Adipose tissue (tissue), 3 donors: Measurements from ENCODE around the gene BCAR3. TPM values are rescaled to one million over a fixed set of nuclear protein-coding genes. Genes with fewer than 3 reads are reported as not detected.
"Not testable (repeated sequence)": the region's sequence is repeated elsewhere in the genome, so short reads cannot be mapped to it uniquely, and the experiment has no call there.

Experiments used
- H3K27ac ChIP-seq: one replicate; pipeline ENCODE4 v1.5.1; 2013; ENCODE audit warnings: low read depth, low read length
- WGBS, 3 donors: extraction: QIAGEN DNeasy Blood & Tissue Kit; methylation state at CpG; one replicate each; pipeline ENCODE4 v1.1.7; 2013; 5-methylcytosine and 5-hydroxymethylcytosine counted together
- polyA plus RNA-seq, 3 donors: library from polyadenylated mRNA; stranded (reverse); fragments of 200-250 nt; gene quantifications; one replicate each; pipeline ENCODE4 v1.2.3, GENCODE V29; 2013
- donor health status: healthy with polysubstance abuse.
- donor health status: Bipolar disorder and iron deficiency.
- donor health status: healthy.

The BCAR3 gene
- polyA plus RNA-seq, 3 donors, result 5.3 to 28.9 (median 14.8) TPM

DNA sequence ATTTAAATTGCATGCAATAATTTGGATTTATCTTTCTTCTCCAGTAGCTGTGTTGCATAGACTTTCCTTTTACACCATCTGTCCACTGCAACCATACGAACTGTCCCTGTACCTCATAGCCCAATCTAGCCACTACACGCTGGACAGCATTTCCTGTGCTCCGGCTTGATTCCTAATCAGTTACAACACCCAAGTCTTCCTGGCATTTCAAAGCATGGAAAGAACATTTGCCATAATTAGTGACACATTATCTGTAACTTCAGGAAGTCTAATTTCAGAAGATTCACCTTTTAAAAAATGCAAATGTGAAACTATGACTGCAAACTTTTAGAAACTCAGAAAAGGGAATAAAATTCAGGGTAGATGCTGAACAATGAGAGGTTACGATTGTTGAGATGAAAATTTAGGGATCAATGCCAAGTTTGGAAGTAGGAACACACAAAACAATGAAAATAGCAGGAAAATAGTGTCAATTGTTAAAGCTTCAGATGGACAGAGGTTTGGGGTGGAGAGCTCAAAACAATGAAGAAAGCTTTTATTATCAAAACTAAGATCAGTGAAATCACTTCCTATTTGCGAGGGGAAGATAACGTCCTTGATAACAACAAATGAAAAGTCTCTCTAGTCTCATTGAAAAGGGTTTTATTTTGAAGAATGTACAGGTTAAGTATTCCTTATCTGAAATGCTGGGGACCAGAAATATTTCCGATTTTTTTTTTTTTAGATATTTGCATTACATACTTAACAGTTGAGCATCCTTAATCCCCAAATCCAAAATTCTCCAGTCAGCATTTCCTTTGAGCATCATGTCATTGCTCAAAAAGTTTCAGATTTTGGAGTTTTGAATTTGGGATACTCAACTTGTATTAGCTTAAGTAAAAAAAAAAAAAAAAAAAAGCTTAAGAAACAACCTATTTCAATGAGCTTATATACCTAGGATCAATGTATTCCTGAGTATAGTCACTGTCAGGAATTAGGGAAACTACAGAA is 126.5 kb downstream of the BCAR3 start:
- no peak overlapping the region for H3K27ac ChIP-seq
- 37 to 42% (median 41%) methylated on average over 7 of the region's 7 CpGs for WGBS, 3 donors

DNA sequence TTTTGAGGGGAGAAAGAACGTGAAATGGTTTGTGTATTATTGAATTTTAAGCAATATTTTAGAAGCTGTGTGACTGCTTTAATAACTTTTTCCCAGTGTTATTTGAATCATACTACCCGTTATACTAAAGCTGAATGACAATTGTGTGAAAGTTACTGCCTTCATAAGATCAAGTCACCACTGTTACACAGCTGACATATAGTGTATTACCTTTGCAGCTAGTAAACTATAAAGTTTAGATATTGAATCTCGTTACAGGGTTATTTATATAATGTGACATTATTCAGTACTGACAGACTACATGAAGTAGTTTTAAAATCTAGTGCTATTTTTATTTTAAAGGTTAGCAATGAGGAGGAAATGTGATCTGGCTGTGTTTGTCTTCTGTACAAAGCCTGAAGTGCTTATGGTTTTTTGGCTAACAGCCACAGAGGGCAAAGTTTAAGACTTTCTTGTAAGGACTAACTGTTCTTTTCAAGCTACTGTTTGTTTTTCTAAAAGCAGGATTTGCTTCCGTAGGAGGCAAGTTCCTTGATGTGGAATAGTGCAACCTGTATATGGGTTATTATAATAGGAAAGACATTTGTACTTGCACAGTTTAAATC is 127.6 kb downstream of the BCAR3 start:
- 35 to 47% (median 38%) methylated on average over 4 of the region's 4 CpGs for WGBS, 3 donors
- not testable (repeated sequence) for H3K27ac ChIP-seq

DNA sequence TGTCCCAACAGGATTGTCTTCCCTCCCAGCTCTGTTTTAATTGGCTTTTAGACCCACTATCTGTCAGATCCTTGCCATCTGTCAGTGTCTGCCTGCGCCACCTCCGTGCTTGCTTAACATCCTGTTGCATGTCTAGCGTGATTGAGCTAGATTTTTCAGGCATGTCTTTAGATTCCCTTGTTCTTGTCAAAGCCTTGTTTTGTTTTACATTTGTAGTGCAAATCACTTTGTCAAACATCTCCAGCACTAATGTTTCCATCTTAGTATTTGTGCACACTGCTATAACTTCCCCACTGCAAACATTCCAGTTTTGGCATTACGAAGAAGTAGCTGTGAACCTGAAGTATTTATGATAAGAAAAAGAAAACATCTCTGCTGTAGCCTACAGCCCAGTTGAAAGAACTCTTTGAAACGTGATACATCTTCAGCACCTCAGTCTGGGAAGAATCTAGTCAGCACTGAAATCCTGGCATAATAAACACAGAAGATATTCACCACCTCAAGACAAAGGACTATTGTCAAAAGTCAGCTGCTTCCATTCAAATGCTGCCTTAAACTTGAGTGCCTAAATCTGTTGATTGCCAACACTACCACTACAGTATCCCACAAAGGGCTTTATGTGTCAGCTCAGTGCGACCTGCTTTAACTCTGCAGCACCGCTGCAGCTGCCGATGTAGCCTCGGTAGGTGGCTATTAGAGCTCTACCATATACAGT is 128.7 kb downstream of the BCAR3 start:
- WGBS, 3 donors, result 34 to 57% (median 55%) methylated on average over 9 of the region's 9 CpGs
- H3K27ac ChIP-seq, result no peak overlapping the region

DNA sequence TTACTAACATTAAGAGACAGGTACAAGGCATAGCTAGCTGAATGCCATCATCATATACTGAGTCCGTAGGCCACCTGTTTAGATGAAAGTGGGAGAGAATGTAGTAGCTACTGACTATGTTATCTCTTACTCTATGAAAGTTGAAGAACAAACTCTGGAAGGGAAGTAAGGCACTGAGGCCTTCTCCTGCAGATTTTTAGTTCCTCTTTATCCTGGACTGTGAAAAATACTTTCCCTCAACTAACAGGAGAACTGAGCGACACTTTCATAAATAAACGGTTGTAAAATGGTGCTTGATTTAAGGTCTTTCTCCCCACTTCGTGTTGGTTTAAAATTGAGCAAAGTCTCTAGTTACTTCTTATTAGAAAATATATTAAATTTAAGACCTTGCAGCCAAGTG is 131.8 kb downstream of the BCAR3 start:
- H3K27ac ChIP-seq, result no peak overlapping the region
- 63 to 90% (median 78%) methylated on average over 4 of the region's 4 CpGs for WGBS, 3 donors

DNA sequence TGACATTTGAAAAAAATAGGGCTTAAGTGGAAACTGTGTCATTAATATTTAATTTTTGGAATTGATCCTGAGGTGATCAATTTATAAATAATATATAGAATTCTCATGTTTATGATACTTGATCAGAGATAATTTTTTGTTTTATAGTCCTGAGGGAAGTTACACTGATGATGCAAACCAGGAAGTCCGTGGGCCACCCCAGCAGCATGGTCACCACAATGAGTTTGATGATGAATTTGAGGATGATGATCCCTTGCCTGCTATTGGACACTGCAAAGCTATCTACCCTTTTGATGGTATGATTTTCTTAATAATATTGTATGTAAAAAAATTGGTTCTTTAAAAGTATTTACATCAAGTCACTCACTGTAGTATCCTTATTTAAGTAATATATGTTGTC is 132.5 kb downstream of the BCAR3 start:
- no peak overlapping the region for H3K27ac ChIP-seq
- 65 to 90% (median 72%) methylated on average over 1 of the region's 1 CpG for WGBS, 3 donors

DNA sequence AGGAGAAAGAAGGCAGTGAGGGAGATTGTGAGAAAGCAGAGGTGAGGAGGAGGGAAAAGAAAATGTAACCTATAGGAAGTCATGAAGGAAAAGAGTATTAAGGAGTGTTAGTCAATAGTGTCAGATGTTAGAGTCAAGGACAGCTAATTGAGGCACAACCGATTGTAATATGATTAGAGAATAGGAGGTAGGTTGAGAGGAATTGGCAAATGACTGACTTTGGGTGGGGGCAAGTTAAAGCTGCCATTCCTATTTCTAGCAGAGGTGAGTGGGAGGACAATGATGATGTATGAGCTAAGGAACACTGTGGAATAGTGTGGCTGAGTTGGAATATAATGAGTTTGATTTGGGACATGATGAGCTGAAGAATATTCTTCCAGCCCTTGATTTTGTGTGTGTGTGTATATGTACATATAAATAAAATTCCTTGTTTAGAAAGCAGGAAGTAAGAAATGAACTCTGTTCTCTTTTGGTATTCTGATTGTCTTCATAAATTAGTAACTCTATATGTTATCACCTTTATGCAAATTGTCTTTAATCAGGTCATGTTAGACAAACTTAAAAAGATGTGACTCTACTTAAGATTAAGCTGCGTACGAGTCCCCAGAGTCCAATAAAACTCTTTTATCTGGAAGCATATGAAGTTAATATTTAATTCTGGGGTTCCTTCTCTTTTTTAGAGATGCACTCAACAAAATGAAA is 135.3 kb downstream of the BCAR3 start:
- 64 to 96% (median 95%) methylated on average over 3 of the region's 3 CpGs for WGBS, 3 donors
- H3K27ac ChIP-seq, result no peak overlapping the region

DNA sequence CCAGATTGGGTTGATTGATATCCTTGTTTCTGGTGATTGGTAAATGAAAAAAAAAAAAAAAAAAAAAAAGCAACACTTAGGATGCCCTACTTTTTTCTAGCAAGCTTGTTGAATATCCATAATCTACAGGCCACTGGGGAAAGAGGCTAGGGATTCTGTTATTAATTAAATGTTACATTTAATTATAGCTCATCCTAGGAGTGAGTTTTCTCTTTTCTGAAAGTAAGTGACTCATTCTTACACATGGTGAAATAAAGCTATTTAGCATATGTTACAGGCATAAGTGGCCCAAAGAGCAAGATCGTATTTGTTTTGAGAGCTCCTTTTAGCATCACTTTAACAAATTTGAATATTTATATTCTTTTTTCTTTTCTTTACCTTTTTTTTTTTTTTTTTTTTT is 139.2 kb downstream of the BCAR3 start:
- 94 to 100% (median 95%) methylated on average over 1 of the region's 1 CpG for WGBS, 3 donors
- H3K27ac ChIP-seq, result no peak overlapping the region

DNA sequence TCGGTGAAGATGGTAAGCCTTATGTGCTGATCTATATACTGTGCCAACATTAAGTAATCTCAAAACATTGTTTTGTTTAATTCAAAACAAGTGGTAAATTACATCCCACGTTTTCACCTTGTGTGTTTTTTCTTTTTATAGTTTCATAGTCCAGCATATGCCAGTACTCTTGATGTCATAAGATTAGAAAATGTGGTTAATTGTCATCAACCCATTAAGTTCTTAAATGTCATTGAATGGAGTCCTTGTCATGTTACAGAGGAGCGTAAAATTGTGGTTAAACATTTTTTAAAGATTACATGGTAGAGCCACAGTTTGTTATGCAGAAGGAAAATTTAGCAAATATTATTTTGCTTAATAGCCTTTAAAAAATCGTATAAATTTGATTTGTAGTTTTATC is 140.6 kb downstream of the BCAR3 start:
- WGBS, 3 donors, result 85 to 88% (median 86%) methylated on average over 4 of the region's 4 CpGs
- H3K27ac ChIP-seq, result no peak overlapping the region

DNA sequence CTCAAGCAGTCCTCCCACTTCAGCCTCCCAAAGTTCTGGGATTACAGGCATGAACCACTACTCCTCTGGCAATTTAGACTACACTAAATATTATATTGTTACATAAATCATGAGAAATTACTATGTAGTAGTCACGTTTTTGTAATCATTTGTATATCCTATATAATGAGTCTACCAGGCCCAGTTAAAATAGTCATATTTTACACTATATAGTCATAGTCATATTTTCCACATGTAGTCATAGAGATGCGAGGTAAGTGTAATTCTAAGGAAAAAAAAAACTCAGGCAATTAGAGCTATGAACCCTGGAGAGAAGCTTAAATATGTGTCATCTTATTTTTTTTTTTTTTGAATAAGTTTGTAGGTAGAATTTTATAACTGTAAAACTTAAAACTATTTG is 143.7 kb downstream of the BCAR3 start:
- 69 to 79% (median 76%) methylated on average over 2 of the region's 2 CpGs for WGBS, 3 donors
- H3K27ac ChIP-seq, result no peak overlapping the region

DNA sequence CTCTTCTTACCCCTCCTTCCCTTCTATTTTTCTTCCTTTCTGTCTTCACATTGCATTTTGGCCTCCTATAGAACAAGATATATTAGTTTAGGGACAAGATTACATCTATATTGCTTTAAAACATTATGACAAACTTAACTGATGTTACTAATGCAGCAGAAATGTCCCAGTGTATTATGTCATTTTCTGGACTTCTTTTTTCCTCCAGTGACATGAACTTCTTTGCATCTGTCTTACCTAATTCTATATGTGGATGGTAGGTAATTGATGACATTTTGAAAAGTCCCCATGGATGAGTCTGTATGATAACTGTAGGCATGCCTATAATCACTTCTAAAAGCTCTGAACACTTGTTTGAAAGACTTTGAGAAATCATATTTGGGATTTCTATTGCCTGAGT is 144.2 kb downstream of the BCAR3 start:
- H3K27ac ChIP-seq, result no peak overlapping the region

DNA sequence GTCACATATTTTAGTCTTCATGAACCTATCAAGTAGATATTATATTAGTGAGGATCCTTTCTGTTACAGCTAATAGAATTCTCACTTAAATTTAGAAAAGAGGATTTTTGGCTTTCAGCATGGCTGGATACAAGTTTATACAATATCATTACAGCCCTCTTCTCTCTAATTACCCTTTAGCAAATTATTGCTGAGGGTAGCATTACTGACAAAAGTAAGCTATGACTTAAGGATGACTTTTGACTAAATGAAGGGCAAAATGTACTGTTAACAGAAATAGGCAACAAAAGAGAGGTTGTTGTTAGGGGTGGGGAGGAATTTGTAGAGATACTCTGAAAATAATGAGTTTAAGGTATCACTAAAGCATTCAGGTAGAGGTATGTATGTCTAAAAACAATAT is 148.0 kb downstream of the BCAR3 start:
- no peak overlapping the region for H3K27ac ChIP-seq

DNA sequence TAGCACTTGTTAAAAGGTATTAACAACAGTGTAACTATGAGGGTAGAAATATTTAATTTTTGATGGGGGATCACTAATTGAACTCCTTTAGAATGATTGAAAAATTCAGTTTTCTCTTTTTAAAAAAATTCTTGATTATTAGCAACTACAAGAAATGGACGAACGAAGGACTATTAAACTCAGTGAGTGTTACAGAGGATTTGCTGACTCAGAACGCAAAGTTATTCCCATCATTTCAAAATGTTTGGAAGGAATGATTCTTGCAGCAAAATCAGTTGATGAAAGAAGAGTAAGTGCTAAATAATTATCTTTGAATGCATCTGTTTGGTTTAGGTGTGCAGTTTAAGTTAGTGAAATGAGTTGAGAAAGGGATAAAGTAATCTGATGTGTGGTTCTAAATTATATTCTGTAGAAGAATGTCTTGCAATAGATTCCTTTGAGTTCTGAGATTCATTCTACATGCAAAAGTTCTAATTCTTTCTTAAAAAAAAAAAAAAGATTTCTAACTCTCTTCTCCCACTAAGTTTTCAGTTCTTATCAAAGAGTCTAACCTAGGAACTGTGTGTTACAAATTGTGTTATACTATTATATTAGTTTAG is 148.8 kb downstream of the BCAR3 start:
- WGBS, 3 donors, result 98 to 99% (median 98%) methylated on average over 3 of the region's 3 CpGs
- no peak overlapping the region for H3K27ac ChIP-seq

DNA sequence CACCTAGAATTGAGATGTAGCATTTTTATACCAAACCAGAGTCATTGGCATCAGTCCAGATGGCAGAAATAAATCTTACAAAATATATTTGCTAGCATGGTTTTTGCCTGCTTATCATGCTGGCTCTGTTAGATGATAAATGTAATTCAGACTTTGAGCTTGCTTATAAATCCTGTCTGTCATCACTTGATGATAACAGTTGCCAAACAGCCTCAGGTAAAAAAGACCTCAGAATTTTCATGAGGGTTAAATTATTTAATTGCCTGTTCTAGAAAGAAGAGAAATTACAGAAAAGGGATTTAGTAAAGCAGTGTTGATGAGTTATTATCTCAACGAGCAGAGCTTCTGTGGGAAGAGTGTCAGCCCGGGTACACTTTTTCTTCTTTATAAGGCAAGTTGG is 150.4 kb downstream of the BCAR3 start:
- WGBS, 3 donors, result 59 to 79% (median 60%) methylated on average over 2 of the region's 2 CpGs
- no peak overlapping the region for H3K27ac ChIP-seq

DNA sequence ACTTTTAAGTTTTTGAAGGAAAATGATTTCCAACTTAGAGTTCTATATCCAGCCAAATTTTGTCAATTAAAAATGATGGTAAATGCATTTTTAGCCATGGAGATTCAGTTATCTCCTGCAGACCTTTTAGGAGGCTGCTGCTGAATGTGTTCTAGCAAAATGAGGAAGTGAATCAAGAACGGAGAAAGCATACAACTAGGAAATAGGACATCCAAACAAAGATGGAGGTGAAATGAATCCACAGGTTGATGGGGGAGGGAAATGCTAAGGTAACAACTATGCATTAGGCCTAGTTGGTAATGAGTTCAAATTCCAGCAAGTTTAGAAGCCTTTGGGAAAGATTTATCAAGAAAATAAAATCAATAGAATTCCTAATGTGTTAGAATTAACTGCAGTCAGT is 153.2 kb downstream of the BCAR3 start:
- H3K27ac ChIP-seq, result no peak overlapping the region
- 51 to 92% (median 58%) methylated on average over 1 of the region's 1 CpG for WGBS, 3 donors

DNA sequence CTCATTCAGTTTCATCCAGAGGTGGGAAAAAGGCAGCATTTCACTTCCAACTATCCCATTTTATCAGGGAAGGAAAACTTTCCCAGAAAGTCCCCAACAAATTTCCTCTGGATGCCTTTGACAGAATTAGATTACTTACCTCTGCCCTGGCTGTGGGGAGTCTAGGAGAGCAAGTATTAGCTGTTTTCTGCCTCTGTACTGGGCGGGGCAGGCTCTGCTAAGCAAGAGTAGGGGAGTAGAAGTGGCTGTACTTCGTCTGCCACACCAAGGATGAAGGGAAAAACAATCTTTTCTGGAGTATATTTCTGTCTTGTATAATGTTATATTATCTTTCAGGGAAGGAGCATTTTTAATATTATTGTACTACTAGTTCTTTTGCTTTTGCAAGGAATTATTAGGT is 155.2 kb downstream of the BCAR3 start:
- no peak overlapping the region for H3K27ac ChIP-seq

DNA sequence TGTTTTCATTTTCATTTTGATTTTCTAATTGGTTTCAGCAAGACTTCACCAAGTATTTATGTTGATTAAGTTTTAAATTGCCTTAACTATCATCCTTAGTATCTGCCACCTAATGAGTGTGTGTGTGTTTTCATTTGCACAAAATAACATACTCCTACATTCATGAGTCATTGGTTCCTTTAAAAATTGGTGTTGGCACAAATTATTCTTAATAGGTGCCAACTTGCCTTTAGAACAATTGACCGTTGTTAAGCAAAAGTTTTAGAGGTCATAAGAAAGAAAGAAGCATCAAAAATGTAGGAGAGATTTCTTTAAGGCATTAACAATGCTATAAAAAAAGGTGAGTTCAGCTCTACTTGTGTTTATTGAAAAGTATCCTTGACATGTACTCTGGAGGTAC is 156.2 kb downstream of the BCAR3 start:
- 36 to 73% (median 72%) methylated on average over 1 of the region's 1 CpG for WGBS, 3 donors
- H3K27ac ChIP-seq, result no peak overlapping the region

More for the DNA sequence above, 155.2 kb downstream of the BCAR3 start:
- WGBS, 3 donors, result 78 to 91% (median 78%) methylated on average over 2 of the region's 2 CpGs

DNA sequence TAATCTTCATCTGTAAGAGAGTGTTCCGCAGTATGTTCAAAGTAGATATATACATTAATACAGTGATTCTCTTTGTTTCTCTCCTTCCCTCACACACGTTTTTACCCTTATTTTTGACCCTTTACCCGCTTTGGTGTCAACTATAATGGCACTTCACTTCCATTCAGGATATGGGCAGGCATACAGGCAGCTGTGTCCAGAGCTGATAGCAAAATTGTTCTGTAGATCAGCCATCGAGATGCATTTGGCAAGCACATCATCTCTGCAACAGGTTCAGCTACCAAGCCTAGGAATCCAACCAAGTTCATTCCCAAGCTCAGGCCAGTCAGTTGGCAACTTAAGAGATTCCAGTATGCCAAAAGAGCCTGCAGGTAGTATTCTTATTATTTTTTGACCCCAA is 158.9 kb downstream of the BCAR3 start:
- no peak overlapping the region for H3K27ac ChIP-seq
- 68 to 87% (median 78%) methylated on average over 4 of the region's 4 CpGs for WGBS, 3 donors

DNA sequence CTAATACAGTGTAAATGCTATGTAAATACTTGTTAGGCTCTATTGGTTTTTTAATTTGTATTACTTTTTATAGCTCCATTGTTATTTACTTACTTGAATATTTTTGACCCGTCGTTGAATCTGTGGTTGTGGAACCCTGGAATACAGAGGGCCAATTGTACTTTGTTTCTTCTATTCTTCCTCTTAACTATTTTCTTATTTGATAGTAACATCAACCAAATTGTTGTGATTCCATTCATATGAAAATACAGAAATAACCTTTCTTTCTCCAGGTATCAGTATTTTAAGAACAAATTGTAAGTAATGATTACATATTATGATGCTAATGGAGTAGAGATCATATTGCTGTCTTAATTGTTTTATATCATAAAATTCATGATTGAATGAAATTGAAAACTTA is 160.0 kb downstream of the BCAR3 start:
- no peak overlapping the region for H3K27ac ChIP-seq
- 90 to 97% (median 94%) methylated on average over 2 of the region's 2 CpGs for WGBS, 3 donors
